GM18517 (cell line): ENCODE measurements around the gene FADS3.

Experiments
- ATAC-seq: cut with Tn5 transposase; IDR thresholded peaks from one replicate; pipeline ENCODE4 v1.9.1; 2021; ENCODE audit warnings: mild to moderate bottlenecking, moderate library complexity; ENCODE audit not compliant: unreplicated experiment

The FADS3 gene

GRCh38 chr11:61862714-61863547, 28.4 kb downstream of the FADS3 start:
- ATAC-seq = no peak

GRCh38 chr11:61861634-61862033, 29.7 kb downstream of the FADS3 start:
- ATAC-seq = no peak

- ATAC-seq = no peak
These were observed 31.1 kb downstream of the FADS3 start for GRCh38 chr11:61860054-61860903.

- no peak for ATAC-seq
These were observed 35.2 kb downstream of the FADS3 start for GRCh38 chr11:61855939-61856680.

GRCh38 chr11:61854966-61855714, 36.2 kb downstream of the FADS3 start:
- ATAC-seq = no peak

- no peak for ATAC-seq
These were observed 37.0 kb downstream of the FADS3 start for GRCh38 chr11:61854206-61854895.

- no peak for ATAC-seq
These were observed 37.6 kb downstream of the FADS3 start for GRCh38 chr11:61853698-61854169.

GRCh38 chr11:61851900-61852295, 39.4 kb downstream of the FADS3 start:
- no peak for ATAC-seq

GRCh38 chr11:61851113-61851899, 40.0 kb downstream of the FADS3 start:
- ATAC-seq = no peak

GRCh38 chr11:61850687-61851086, 40.7 kb downstream of the FADS3 start:
- ATAC-seq = no peak

- no peak for ATAC-seq
These were observed 42.7 kb downstream of the FADS3 start for GRCh38 chr11:61848631-61849030.

GRCh38 chr11:61847914-61848581, 43.3 kb downstream of the FADS3 start:
- ATAC-seq = no peak

- ATAC-seq = no peak
These were observed 44.9 kb downstream of the FADS3 start for GRCh38 chr11:61846362-61847020.

- ATAC-seq = no peak
These were observed 46.3 kb downstream of the FADS3 start for GRCh38 chr11:61844909-61845565.

GRCh38 chr11:61842528-61842820, 48.9 kb downstream of the FADS3 start:
- no peak for ATAC-seq

GRCh38 chr11:61841636-61842527, 49.5 kb downstream of the FADS3 start:
- no peak for ATAC-seq

GRCh38 chr11:61840371-61840770, 51.0 kb downstream of the FADS3 start:
- ATAC-seq = no peak
